Keratinocyte (primary cell): ENCODE results near the gene CYP4V2. TPM values are rescaled to one million over a fixed set of nuclear protein-coding genes. Genes with fewer than 3 reads are reported as not detected.

ENCODE experiments used
- DNase-seq: peaks from one replicate; pipeline ENCODE4 v3.0.0-alpha.2; 2011; ENCODE audit warnings: low read depth, missing footprints, low spot score
- FAIRE-seq: peaks from 2 replicates; lab custom pipeline; 2011; peaks lifted over from hg19 to GRCh38; lab: Jason Lieb, UNC
- H2AFZ ChIP-seq: 2 replicates; pipeline ENCODE4 v1.6.0; 2012; ENCODE audit warnings: low read length, control low read depth, inconsistent platforms; ENCODE audit not compliant: control insufficient read depth
- H3K27ac ChIP-seq: 2 replicates; pipeline ENCODE4 v1.5.1; 2011; ENCODE audit warnings: low read length; ENCODE audit not compliant: control insufficient read depth, insufficient read depth
- H3K27me3 ChIP-seq: 3 replicates; pipeline ENCODE4 v1.6.0; 2011; ENCODE audit warnings: low read length; ENCODE audit not compliant: control insufficient read depth, insufficient read depth; ENCODE audit errors: extremely low read depth
- H3K36me3 ChIP-seq, 2 experiments: 2 replicates in 1 of 2; 3 replicates in 1 of 2; pipeline ENCODE4 v1.5.1; 2011; ENCODE audit warnings: low read length in 2 of 2, mild to moderate bottlenecking in 1 of 2; ENCODE audit not compliant: control insufficient read depth in 2 of 2, insufficient read depth in 2 of 2; ENCODE audit errors: extremely low read depth in 1 of 2
- H3K4me1 ChIP-seq: 3 replicates; pipeline ENCODE4 v1.5.1; 2011; ENCODE audit warnings: low read length; ENCODE audit not compliant: control insufficient read depth, insufficient read depth; ENCODE audit errors: extremely low read depth
- H3K4me2 ChIP-seq: 3 replicates; pipeline ENCODE4 v1.6.0; 2011; ENCODE audit warnings: low read depth, low read length; ENCODE audit not compliant: control insufficient read depth, insufficient read depth; ENCODE audit errors: extremely low read depth
- H3K4me3 ChIP-seq, 3 experiments: fragments of 200-600 bp in 1 of 3; sonication (generic) in 1 of 3; 2 replicates in 2 of 3; 3 replicates in 1 of 3; pipeline ENCODE4 v1.5.1; 2011 to 2016; ENCODE audit warnings: low read length in 3 of 3, mild to moderate bottlenecking in 3 of 3, control low read depth in 2 of 3, inconsistent platforms in 1 of 3, low read depth in 1 of 3, mixed read lengths in 1 of 3, mixed run types in 1 of 3, moderate library complexity in 1 of 3; ENCODE audit not compliant: control insufficient read depth in 2 of 3, insufficient read depth in 2 of 3; ENCODE audit errors: extremely low read depth in 1 of 3
- H3K79me2 ChIP-seq: 2 replicates; pipeline ENCODE4 v1.6.0; 2012; ENCODE audit warnings: low read length; ENCODE audit not compliant: control insufficient read depth, insufficient read depth
- H3K9ac ChIP-seq: 3 replicates; pipeline ENCODE4 v1.6.0; 2011; ENCODE audit warnings: low read length; ENCODE audit not compliant: control insufficient read depth, insufficient read depth; ENCODE audit errors: extremely low read depth
- H3K9me1 ChIP-seq: 3 replicates; pipeline ENCODE4 v1.6.0; 2011; ENCODE audit warnings: low read length; ENCODE audit not compliant: control insufficient read depth, insufficient read depth; ENCODE audit errors: extremely low read depth
- H3K9me3 ChIP-seq: 2 replicates; pipeline ENCODE4 v1.5.1; 2012; ENCODE audit warnings: low read depth, low read length; ENCODE audit not compliant: control insufficient read depth
- H4K20me1 ChIP-seq: 3 replicates; pipeline ENCODE4 v1.6.0; 2011; ENCODE audit warnings: low read length; ENCODE audit not compliant: control insufficient read depth, insufficient read depth; ENCODE audit errors: extremely low read depth
- EZH2 ChIP-seq: IDR thresholded peaks from one replicate; pipeline ENCODE4 v1.6.1; 2012; ENCODE audit warnings: inconsistent platforms, mild to moderate bottlenecking, low read length, moderate library complexity
- dilution Hi-C: fragments of 300-500 bp; cut with MboI; formaldehyde crosslinking; loops from one replicate; pipeline ENCODE4 v1.7.0; 2020; ENCODE audit warnings: low sequenced_read_pairs; ENCODE audit not compliant: extremely low pct_ligation_motif_present
- polyA plus RNA-seq, 5 experiments: library from polyadenylated mRNA; depleted of rRNA in 3 of 5; stranded (reverse) in 3 of 5; stranded (forward) in 1 of 5; unstranded in 1 of 5; fragments of >200 nt; gene quantifications; 1 replicate in 1 of 5; 2 replicates in 3 of 5; 3 replicates in 1 of 5; pipeline versions ENCODE4 v1.2.1 to v1.2.3, GENCODE V29; 2011 to 2012; ENCODE audit warnings: missing spikeins in 2 of 5, low read depth in 1 of 5, low replicate concordance in 1 of 5
- TF ChIP-seq, protein P1 (sequence below), 3 experiments: IDR thresholded peaks in 1 of 3; conservative IDR thresholded peaks in 1 of 3; optimal IDR thresholded peaks in 1 of 3; 2 replicates in 2 of 3; 3 replicates in 1 of 3; pipeline versions ENCODE3 to v1.5.1; 2011; ENCODE audit warnings: low read length in 3 of 3, mild to moderate bottlenecking in 3 of 3, moderate library complexity in 2 of 3, control low read depth in 1 of 3, inconsistent platforms in 1 of 3; ENCODE audit not compliant: insufficient read depth in 2 of 3; ENCODE audit errors: extremely low read depth in 1 of 3

The CYP4V2 gene
- polyA plus RNA-seq, 1 donor (not counting 4 experiments of a cell fraction or from before 2014, with no cell fraction given) = 8.8 TPM

DNA sequence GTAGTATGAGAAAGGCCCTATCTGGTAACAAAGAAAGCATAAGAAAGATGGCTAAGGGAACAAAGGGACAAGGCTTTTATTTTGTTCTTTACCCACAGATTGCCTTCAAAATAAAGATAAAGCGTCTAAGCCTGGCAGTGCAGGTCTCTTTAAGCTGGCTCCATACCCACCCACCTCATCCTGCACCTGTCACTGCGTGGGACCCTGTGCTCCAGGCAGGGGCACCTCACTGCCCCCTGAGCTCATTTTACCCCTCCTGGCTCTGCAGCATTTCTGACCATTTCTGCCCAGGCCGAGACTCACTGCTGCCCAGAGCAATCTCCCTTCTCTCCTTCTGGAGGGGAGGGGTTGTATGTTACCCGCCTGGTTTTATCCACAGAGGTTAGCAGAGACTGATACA is 1.7 kb upstream of the CYP4V2 start:
- DNase-seq = no peak
- no peak overlapping the region for H3K4me3 ChIP-seq
- no peaks in the 10 kb centered on the region for H3K4me1 ChIP-seq
- no peaks in the 10 kb centered on the region for H3K36me3 ChIP-seq
- dilution Hi-C loops = no loop called here
- no peaks in the 10 kb centered on the region for H3K9me1 ChIP-seq
- H3K27ac ChIP-seq = no peak overlapping the region
- H3K27me3 ChIP-seq = no peaks in the 10 kb centered on the region
- no peak for FAIRE-seq
- no peak overlapping the region for H3K4me2 ChIP-seq
- no peaks in the 10 kb centered on the region for H3K9me3 ChIP-seq
- no peak overlapping the region for H3K9ac ChIP-seq
- no peaks in the 10 kb centered on the region for H4K20me1 ChIP-seq
- no peak for TF ChIP-seq EZH2
- TF ChIP-seq, protein P1, sequence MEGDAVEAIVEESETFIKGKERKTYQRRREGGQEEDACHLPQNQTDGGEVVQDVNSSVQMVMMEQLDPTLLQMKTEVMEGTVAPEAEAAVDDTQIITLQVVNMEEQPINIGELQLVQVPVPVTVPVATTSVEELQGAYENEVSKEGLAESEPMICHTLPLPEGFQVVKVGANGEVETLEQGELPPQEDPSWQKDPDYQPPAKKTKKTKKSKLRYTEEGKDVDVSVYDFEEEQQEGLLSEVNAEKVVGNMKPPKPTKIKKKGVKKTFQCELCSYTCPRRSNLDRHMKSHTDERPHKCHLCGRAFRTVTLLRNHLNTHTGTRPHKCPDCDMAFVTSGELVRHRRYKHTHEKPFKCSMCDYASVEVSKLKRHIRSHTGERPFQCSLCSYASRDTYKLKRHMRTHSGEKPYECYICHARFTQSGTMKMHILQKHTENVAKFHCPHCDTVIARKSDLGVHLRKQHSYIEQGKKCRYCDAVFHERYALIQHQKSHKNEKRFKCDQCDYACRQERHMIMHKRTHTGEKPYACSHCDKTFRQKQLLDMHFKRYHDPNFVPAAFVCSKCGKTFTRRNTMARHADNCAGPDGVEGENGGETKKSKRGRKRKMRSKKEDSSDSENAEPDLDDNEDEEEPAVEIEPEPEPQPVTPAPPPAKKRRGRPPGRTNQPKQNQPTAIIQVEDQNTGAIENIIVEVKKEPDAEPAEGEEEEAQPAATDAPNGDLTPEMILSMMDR (optimal IDR thresholded peaks at IDR 0.05 in 1 of 3, IDR thresholded peaks at IDR 0.05 in 1 of 3, conservative IDR thresholded peaks at IDR 0.05 in 1 of 3; ENCODE audit: extremely low read depth in 1 of 3, insufficient read depth in 2 of 3, low read length in 3 of 3) = no peak
- H3K79me2 ChIP-seq = no peaks in the 10 kb centered on the region
- no peak overlapping the region for H2AFZ ChIP-seq

DNA sequence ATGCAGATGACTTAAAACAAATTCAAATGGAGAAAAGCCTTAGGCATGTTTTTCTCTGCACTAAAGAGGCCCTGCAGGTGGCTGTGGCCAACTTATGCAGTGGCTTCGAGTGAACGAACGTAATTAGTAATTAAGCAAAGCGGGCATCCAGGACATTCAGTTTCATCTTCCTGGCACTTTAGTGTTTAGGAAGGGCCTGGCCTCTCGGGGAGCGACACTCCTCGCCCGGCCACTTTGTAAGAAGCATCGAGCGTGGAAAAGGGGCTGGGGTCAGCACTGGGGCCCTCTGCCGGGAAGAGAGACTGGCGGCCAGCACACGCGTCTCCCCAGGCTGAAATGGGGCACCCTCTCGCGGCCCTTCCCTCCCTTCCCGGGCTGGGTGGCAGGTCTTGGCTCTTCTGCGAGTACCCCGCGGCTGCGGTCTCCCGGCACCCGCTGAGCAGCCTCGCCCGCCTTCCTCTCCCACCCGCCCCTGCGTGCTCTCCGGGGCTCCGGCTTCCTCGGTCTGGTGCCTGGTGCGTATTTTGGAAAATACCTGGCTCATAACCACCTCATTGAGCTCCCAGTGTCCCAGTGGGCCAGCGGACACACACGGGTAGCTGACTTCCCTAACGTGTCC is 677 bp upstream of the CYP4V2 start:
- H3K9ac ChIP-seq = peak overlapping the region; percentile 67
- H3K27me3 ChIP-seq = no peaks in the 10 kb centered on the region
- H3K4me1 ChIP-seq = no peaks in the 10 kb centered on the region
- dilution Hi-C loops = no loop called here
- H2AFZ ChIP-seq = peak overlapping the region; percentile 90
- peak overlapping the region; percentile 7 for H3K27ac ChIP-seq
- H3K4me3 ChIP-seq = peak overlapping the region; percentile 63 to 82 (median 80)
- H3K4me2 ChIP-seq = peak overlapping the region; percentile 92
- H3K79me2 ChIP-seq = no peaks in the 10 kb centered on the region
- no peaks in the 10 kb centered on the region for H3K9me1 ChIP-seq
- FAIRE-seq (no peak), DNase-seq (no peak)
- no peaks in the 10 kb centered on the region for H3K9me3 ChIP-seq
- TF ChIP-seq, protein P1 (optimal IDR thresholded peaks at IDR 0.05 in 1 of 3, IDR thresholded peaks at IDR 0.05 in 1 of 3, conservative IDR thresholded peaks at IDR 0.05 in 1 of 3; ENCODE audit: extremely low read depth in 1 of 3, insufficient read depth in 2 of 3, low read length in 3 of 3) = peak in 2 of 3 experiments; percentile 7 to 22
- TF ChIP-seq EZH2 = no peak
- H3K36me3 ChIP-seq = peaks cover 0 to 2% of the 10 kb centered on the region in 2 experiments
- H4K20me1 ChIP-seq = no peaks in the 10 kb centered on the region
